Fibroblast of mammary gland (primary cell): Measurements from ENCODE around the gene FAM229B.
"Not testable (repeated sequence)": the region's sequence is repeated elsewhere in the genome, so short reads cannot be mapped to it uniquely, and the experiment has no call there.

Experiments
- DNase-seq: peaks from one replicate; pipeline ENCODE4 v3.0.0-alpha.2; 2010; ENCODE audit warnings: low read depth
- H3K4me3 ChIP-seq: 2 replicates; pipeline ENCODE4 v1.5.1; 2011; ENCODE audit warnings: low read depth, mild to moderate bottlenecking, low read length, moderate library complexity; ENCODE audit not compliant: control insufficient read depth
- TF ChIP-seq, protein P1 (sequence below): conservative IDR thresholded peaks from 2 replicates; pipeline ENCODE4 v1.5.1; 2011; ENCODE audit warnings: low read depth, low read length, inconsistent platforms; ENCODE audit not compliant: control insufficient read depth, insufficient read depth

Gene FAM229B

DNA sequence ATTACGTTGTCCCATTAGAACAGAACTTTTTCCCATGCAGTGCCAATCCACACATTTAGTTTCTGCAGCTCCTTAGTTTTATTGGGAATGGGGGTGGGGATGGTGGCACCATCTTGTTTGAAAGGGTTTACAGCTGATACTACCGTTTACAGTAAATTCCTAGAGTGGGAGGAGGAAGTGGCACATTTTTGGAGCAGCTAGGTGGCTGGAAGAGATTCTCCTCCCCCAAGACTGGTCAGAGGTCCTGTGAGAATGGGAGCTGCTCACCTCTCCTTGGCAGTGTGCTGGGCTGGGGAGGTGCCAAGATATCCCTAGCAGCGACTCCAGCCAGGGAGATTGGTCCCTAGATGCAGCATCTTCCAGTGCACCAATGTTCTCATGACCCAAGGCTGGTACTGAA, 45.9 kb upstream of the FAM229B start:
- TF ChIP-seq, protein P1, sequence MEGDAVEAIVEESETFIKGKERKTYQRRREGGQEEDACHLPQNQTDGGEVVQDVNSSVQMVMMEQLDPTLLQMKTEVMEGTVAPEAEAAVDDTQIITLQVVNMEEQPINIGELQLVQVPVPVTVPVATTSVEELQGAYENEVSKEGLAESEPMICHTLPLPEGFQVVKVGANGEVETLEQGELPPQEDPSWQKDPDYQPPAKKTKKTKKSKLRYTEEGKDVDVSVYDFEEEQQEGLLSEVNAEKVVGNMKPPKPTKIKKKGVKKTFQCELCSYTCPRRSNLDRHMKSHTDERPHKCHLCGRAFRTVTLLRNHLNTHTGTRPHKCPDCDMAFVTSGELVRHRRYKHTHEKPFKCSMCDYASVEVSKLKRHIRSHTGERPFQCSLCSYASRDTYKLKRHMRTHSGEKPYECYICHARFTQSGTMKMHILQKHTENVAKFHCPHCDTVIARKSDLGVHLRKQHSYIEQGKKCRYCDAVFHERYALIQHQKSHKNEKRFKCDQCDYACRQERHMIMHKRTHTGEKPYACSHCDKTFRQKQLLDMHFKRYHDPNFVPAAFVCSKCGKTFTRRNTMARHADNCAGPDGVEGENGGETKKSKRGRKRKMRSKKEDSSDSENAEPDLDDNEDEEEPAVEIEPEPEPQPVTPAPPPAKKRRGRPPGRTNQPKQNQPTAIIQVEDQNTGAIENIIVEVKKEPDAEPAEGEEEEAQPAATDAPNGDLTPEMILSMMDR = no peak
- H3K4me3 ChIP-seq = no peak overlapping the region
- DNase-seq = no peak

DNA sequence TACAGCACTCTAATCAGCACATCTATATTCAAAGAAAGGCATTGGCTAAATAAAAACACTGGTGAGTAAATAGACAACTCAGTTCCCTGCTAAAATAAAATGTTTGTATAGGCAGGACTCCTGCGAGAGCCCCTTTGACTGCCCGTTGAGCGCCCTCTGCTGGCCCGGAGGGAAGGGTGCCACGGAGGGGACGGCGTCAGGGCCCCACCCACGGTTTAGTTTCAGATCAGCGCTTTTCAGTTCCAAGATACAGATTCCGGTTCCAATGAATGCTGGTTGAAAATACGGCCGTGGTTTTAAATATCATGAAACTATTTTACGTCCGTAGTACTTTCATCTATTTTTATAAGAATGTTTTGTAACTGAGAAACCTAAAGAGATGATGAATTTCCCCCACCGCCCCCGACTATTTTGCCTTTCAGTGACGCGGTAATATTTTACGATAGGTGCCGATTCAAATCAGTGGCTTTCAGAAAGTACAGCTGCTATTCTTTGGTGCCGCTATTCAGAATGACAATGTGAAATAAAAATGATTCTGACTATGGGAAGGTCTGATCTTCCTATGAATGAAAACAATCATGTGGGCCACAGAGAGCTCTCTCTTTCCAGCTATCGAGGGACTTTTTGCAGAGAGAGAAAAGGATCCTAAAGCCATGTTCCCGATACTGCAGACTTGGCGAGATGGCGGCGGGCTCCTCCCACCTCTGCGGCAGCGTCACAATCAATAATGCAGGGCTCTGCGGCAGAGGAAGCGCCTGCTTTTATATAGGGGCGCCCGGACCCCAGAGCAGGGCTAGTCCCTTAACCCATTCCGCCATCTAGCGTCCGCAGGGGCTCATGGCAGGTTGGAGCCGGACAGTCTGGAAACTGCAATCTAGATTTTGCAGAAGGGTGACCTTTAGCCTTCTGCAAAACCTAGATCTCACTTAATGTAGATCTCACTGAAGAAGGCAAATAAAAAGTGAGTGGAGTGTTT, 44.1 kb upstream of the FAM229B start:
- TF ChIP-seq, protein P1 = peak; percentile 95
- peak; percentile 90 for DNase-seq
- H3K4me3 ChIP-seq = peak overlapping the region; percentile 58

DNA sequence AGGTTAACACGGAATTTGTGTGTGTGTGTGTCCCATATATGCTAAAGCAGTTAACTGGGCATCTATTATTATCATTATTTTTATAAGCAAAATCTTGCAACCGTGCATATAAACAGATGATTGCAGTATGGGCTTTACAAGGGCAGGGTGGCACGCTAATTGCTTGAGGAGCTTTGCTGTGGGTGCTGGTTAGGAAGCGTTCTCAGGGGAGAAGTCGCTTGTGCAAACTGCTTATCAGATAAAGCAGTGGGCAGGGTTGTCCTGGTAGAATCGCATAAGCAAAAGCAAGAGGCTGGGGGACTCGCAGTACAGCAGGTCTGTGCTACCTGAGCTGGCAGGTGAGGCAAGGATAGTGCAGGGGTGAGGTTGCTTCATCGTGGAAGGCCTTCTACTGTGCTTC, 43.2 kb upstream of the FAM229B start:
- H3K4me3 ChIP-seq = no peak overlapping the region
- DNase-seq = no peak
- TF ChIP-seq, protein P1 = no peak

DNA sequence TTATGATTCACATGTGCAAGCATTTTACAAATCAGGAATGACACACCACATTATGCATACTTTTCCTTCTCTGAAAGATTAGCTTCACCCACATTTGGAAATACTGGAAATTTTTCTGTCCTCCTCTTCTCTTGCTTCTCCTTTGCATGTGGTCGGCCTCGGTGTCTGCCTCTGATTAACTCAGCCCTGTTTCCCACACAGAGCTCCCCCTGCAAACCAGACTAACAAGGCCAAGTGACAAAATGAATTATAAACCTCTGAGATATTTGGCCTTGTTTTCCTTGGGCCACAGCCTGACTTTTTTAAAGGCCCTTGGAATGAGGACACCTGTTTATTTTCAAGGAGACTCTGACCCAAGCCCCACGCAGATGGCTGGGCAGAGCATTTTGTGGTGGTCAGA, 42.5 kb upstream of the FAM229B start:
- TF ChIP-seq, protein P1 = no peak
- DNase-seq = peak; percentile 82
- no peak overlapping the region for H3K4me3 ChIP-seq

DNA sequence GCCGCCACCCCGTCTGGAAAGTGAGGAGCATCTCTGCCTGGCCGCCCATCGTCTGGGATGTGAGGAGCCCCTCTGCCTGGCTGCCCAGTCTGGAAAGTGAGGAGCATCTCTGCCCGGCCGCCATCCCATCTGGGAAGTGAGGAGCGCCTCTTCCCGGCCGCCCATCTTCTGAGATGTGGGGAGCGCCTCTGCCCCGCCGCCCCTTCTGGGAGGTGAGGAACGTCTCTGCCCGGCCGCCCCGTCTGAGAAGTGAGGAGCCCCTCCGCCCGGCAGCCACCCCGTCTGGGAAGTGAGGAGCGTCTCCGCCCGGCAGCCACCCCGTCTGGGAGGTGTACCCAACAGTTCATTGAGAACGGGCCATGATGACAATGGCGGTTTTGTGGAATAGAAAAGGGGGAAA, 39.9 kb upstream of the FAM229B start:
- H3K4me3 ChIP-seq, DNase-seq: not testable (repeated sequence)

DNA sequence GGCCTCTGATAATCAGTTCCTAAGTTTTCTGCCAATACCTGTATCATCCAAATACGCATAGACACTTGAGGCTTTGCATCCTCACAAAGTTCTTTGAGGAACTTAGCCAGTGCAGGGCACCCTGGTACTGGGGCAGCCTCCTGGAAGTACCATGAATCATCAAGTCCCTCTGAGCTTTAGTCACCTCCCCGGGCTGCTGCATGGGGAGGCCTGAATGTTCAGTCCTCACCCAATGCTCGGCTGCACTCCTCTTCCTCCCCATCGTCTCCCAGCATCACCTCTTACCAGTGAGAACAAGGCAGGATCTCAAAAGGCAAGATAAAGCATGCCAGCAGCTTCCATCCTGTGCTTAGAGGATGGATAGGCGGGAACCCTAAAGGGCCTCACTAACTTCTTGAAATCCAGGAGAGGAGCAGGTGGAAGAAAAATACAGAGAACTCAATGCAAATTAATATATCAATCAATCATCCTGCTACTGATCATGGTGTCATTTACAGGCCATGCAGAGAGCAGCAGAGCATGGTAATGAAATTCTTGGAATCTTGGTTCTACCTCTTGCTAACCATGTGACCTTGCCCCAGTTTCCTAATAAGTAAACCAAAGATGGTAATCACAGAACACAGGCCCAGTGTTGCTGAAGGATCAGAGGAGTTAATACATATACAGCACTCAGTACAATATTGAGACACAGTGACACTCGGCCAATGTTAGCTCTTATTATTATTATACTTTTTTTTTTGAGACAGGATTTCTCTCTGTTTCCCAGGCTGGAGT, 38.2 kb upstream of the FAM229B start:
- DNase-seq = no peak

More for the DNA sequence above, 38.2 kb upstream of the FAM229B start:
- TF ChIP-seq, protein P1 = no peak
- H3K4me3 ChIP-seq = no peak overlapping the region
